ENCODE measurements around the gene FBXO45.
"Not testable (repeated sequence)": the region's sequence is repeated elsewhere in the genome, so short reads cannot be mapped to it uniquely, and the experiment has no call there.

Gene FBXO45

GRCh38 chr3:196544491-196544992, 23.9 kb upstream of the FBXO45 start:
- no peak overlapping the region for H3K27ac ChIP-seq (ENCODE audit: low read depth, low read length)
- H3K14ac ChIP-seq (ENCODE audit: low read length), result no peak overlapping the region
- H3K4ac ChIP-seq (ENCODE audit: low read depth, low read length), result no peak overlapping the region
- H2AK5ac ChIP-seq (ENCODE audit: low read length), result no peak overlapping the region
- no peak overlapping the region for H3K23ac ChIP-seq (ENCODE audit: low read length)
- no peak overlapping the region for H4K12ac ChIP-seq (ENCODE audit: low read depth, low read length)
- peaks cover 3% of the 10 kb centered on the region for H3K9me3 ChIP-seq (ENCODE audit: insufficient read depth, low read depth, low read length)
- WGBS (ENCODE audit: extremely low coverage, insufficient coverage, insufficient read length), result no CpG with 5 or more reads among the region's 2 CpGs
- H2BK120ac ChIP-seq (ENCODE audit: insufficient read depth, low read length, poor library complexity), result no peak overlapping the region
- no peak overlapping the region for H3K18ac ChIP-seq (ENCODE audit: low read length)
- H3K36me3 ChIP-seq (ENCODE audit: control insufficient read depth in 1 of 2, insufficient read depth in 2 of 2, low read length in 2 of 2), result no peaks in the 10 kb centered on the region
- no peak overlapping the region for H2AFZ ChIP-seq (ENCODE audit: insufficient read depth, low read length, poor library complexity)
- H2BK5ac ChIP-seq (ENCODE audit: low read depth, low read length, poor library complexity), result no peak overlapping the region
- DNase-seq, result no peak
- no peak overlapping the region for H3K4me2 ChIP-seq (ENCODE audit: low read length)
- H2BK12ac ChIP-seq (ENCODE audit: low read length), result no peak overlapping the region
- H3K79me1 ChIP-seq (ENCODE audit: low read length), result no peaks in the 10 kb centered on the region
- no peak overlapping the region for H3K4me3 ChIP-seq (ENCODE audit: low read depth, low read length)
- no peaks in the 10 kb centered on the region for H3K4me1 ChIP-seq (ENCODE audit: control insufficient read depth in 1 of 2, insufficient read depth in 2 of 2, low read length in 2 of 2)
- H4K91ac ChIP-seq (ENCODE audit: low read depth, low read length), result no peak overlapping the region
- H3K79me2 ChIP-seq (ENCODE audit: control insufficient read depth, insufficient read depth, low read length, poor library complexity), result no peaks in the 10 kb centered on the region
- no peak overlapping the region for H3K9ac ChIP-seq (ENCODE audit: low read length)
- H3K27me3 ChIP-seq (ENCODE audit: insufficient read depth, low read length), result no peaks in the 10 kb centered on the region
- no peak overlapping the region for H4K8ac ChIP-seq (ENCODE audit: low read depth, low read length)

- Histone ChIP-seq H2BK120ac (ENCODE audit: insufficient read depth, low read length, poor library complexity) (no peak overlapping the region), H3K9me3 (ENCODE audit: insufficient read depth, low read depth, low read length) (peaks cover 7% of the 10 kb centered on the region), H3K27me3 (ENCODE audit: insufficient read depth, low read length) (no peaks in the 10 kb centered on the region), H3K4me2 (ENCODE audit: low read length) (no peak overlapping the region), H2AK5ac (ENCODE audit: low read length) (no peak overlapping the region), H3K4ac (ENCODE audit: low read depth, low read length) (no peak overlapping the region), H4K91ac (ENCODE audit: low read depth, low read length) (no peak overlapping the region), H3K23ac (ENCODE audit: low read length) (no peak overlapping the region), H2BK12ac (ENCODE audit: low read length) (no peak overlapping the region), H3K27ac (ENCODE audit: low read depth, low read length) (no peak overlapping the region), H3K18ac (ENCODE audit: low read length) (no peak overlapping the region), H4K8ac (ENCODE audit: low read depth, low read length) (no peak overlapping the region), H3K14ac (ENCODE audit: low read length) (no peak overlapping the region), H3K4me3 (ENCODE audit: low read depth, low read length) (no peak overlapping the region), H2AFZ (ENCODE audit: insufficient read depth, low read length, poor library complexity) (no peak overlapping the region), H3K79me2 (ENCODE audit: control insufficient read depth, insufficient read depth, low read length, poor library complexity) (no peaks in the 10 kb centered on the region), H3K36me3 (ENCODE audit: control insufficient read depth in 1 of 2, insufficient read depth in 2 of 2, low read length in 2 of 2) (no peaks in the 10 kb centered on the region), H3K79me1 (ENCODE audit: low read length) (no peaks in the 10 kb centered on the region), H3K4me1 (ENCODE audit: control insufficient read depth in 1 of 2, insufficient read depth in 2 of 2, low read length in 2 of 2) (no peaks in the 10 kb centered on the region), H3K9ac (ENCODE audit: low read length) (no peak overlapping the region), H2BK5ac (ENCODE audit: low read depth, low read length, poor library complexity) (no peak overlapping the region), H4K12ac (ENCODE audit: low read depth, low read length) (no peak overlapping the region)
- WGBS (ENCODE audit: extremely low coverage, insufficient coverage, insufficient read length), result no CpG with 5 or more reads among the region's 5 CpGs
- no peak for DNase-seq
Measured at GRCh38 chr3:196546537-196546936, 21.9 kb upstream of the FBXO45 start.

GRCh38 chr3:196547067-196547466, 21.4 kb upstream of the FBXO45 start:
- Histone ChIP-seq H4K12ac (ENCODE audit: low read depth, low read length) (no peak overlapping the region), H2AK5ac (ENCODE audit: low read length) (no peak overlapping the region), H2BK12ac (ENCODE audit: low read length) (no peak overlapping the region), H4K91ac (ENCODE audit: low read depth, low read length) (no peak overlapping the region), H3K4me2 (ENCODE audit: low read length) (no peak overlapping the region), H3K79me1 (ENCODE audit: low read length) (no peaks in the 10 kb centered on the region), H2BK120ac (ENCODE audit: insufficient read depth, low read length, poor library complexity) (no peak overlapping the region), H4K8ac (ENCODE audit: low read depth, low read length) (no peak overlapping the region), H3K23ac (ENCODE audit: low read length) (no peak overlapping the region), H3K79me2 (ENCODE audit: control insufficient read depth, insufficient read depth, low read length, poor library complexity) (no peaks in the 10 kb centered on the region), H2AFZ (ENCODE audit: insufficient read depth, low read length, poor library complexity) (no peak overlapping the region), H2BK5ac (ENCODE audit: low read depth, low read length, poor library complexity) (no peak overlapping the region), H3K14ac (ENCODE audit: low read length) (no peak overlapping the region), H3K18ac (ENCODE audit: low read length) (no peak overlapping the region), H3K4me1 (ENCODE audit: control insufficient read depth in 1 of 2, insufficient read depth in 2 of 2, low read length in 2 of 2) (no peaks in the 10 kb centered on the region), H3K4ac (ENCODE audit: low read depth, low read length) (no peak overlapping the region), H3K9ac (ENCODE audit: low read length) (no peak overlapping the region), H3K36me3 (ENCODE audit: control insufficient read depth in 1 of 2, insufficient read depth in 2 of 2, low read length in 2 of 2) (no peaks in the 10 kb centered on the region), H3K9me3 (ENCODE audit: insufficient read depth, low read depth, low read length) (peaks cover 7% of the 10 kb centered on the region), H3K4me3 (ENCODE audit: low read depth, low read length) (no peak overlapping the region), H3K27me3 (ENCODE audit: insufficient read depth, low read length) (no peaks in the 10 kb centered on the region), H3K27ac (ENCODE audit: low read depth, low read length) (no peak overlapping the region)
- no peak for DNase-seq
- no CpG with 5 or more reads among the region's 2 CpGs for WGBS (ENCODE audit: extremely low coverage, insufficient coverage, insufficient read length)

GRCh38 chr3:196549312-196549711, 19.1 kb upstream of the FBXO45 start:
- not testable (repeated sequence) for H3K4me2 ChIP-seq (ENCODE audit: low read length); H2BK12ac ChIP-seq (ENCODE audit: low read length); H3K9me3 ChIP-seq (ENCODE audit: insufficient read depth, low read depth, low read length); H3K9ac ChIP-seq (ENCODE audit: low read length); H3K4ac ChIP-seq (ENCODE audit: low read depth, low read length); DNase-seq; H3K27me3 ChIP-seq (ENCODE audit: insufficient read depth, low read length); H3K79me2 ChIP-seq (ENCODE audit: control insufficient read depth, insufficient read depth, low read length, poor library complexity); H3K36me3 ChIP-seq (ENCODE audit: control insufficient read depth in 1 of 2, insufficient read depth in 2 of 2, low read length in 2 of 2); H2BK5ac ChIP-seq (ENCODE audit: low read depth, low read length, poor library complexity); H3K18ac ChIP-seq (ENCODE audit: low read length); H4K8ac ChIP-seq (ENCODE audit: low read depth, low read length); H2AFZ ChIP-seq (ENCODE audit: insufficient read depth, low read length, poor library complexity); H3K14ac ChIP-seq (ENCODE audit: low read length); H2AK5ac ChIP-seq (ENCODE audit: low read length); H4K91ac ChIP-seq (ENCODE audit: low read depth, low read length); H3K4me3 ChIP-seq (ENCODE audit: low read depth, low read length); H3K27ac ChIP-seq (ENCODE audit: low read depth, low read length); H3K23ac ChIP-seq (ENCODE audit: low read length); H3K79me1 ChIP-seq (ENCODE audit: low read length); H3K4me1 ChIP-seq (ENCODE audit: control insufficient read depth in 1 of 2, insufficient read depth in 2 of 2, low read length in 2 of 2); H2BK120ac ChIP-seq (ENCODE audit: insufficient read depth, low read length, poor library complexity); H4K12ac ChIP-seq (ENCODE audit: low read depth, low read length)
- no CpG with 5 or more reads among the region's 1 CpG for WGBS (ENCODE audit: extremely low coverage, insufficient coverage, insufficient read length)
